Measurements from ENCODE around the gene ENAH.
"Not testable (repeated sequence)": the region's sequence is repeated elsewhere in the genome, so short reads cannot be mapped to it uniquely, and the experiment has no call there.

ENAH gene

GRCh38 chr1:225652729-225653462, at the start of gene ENAH:
TSS of gene ENAH (minus strand) at chr1:225653123. CDS start at chr1:225652690, 433 bp downstream.
- peak; percentile 65 for DNase-seq

- DNase-seq, result no peak
Observed at GRCh38 chr1:225700889-225701465, 48.1 kb upstream of the ENAH start.

GRCh38 chr1:225700164-225700821, 47.4 kb upstream of the ENAH start:
- no peak for DNase-seq

GRCh38 chr1:225699336-225699735, 46.4 kb upstream of the ENAH start:
- no peak for DNase-seq

GRCh38 chr1:225698194-225698593, 45.3 kb upstream of the ENAH start:
- DNase-seq, result not testable (repeated sequence)

- no peak for DNase-seq
Observed at GRCh38 chr1:225697428-225697827, 44.5 kb upstream of the ENAH start.

GRCh38 chr1:225695578-225696337, 42.8 kb upstream of the ENAH start:
- no peak for DNase-seq

GRCh38 chr1:225694151-225694603, 41.3 kb upstream of the ENAH start:
- DNase-seq, result no peak

GRCh38 chr1:225693697-225694096, 40.8 kb upstream of the ENAH start:
- not testable (repeated sequence) for DNase-seq

- no peak for DNase-seq
Observed at GRCh38 chr1:225693085-225693696, 40.3 kb upstream of the ENAH start.

GRCh38 chr1:225692517-225692879, 39.6 kb upstream of the ENAH start:
- no peak for DNase-seq

GRCh38 chr1:225691861-225692516, 39.1 kb upstream of the ENAH start:
- DNase-seq, result no peak

- no peak for DNase-seq
Observed at GRCh38 chr1:225691377-225691776, 38.5 kb upstream of the ENAH start.

GRCh38 chr1:225689882-225690459, 37.0 kb upstream of the ENAH start:
- no peak for DNase-seq

GRCh38 chr1:225688345-225688744, 35.4 kb upstream of the ENAH start:
- no peak for DNase-seq

GRCh38 chr1:225685476-225686176, 32.7 kb upstream of the ENAH start:
- DNase-seq, result no peak

- DNase-seq, result no peak
Observed at GRCh38 chr1:225684741-225685140, 31.8 kb upstream of the ENAH start.

- DNase-seq, result no peak
Observed at GRCh38 chr1:225681231-225681630, 28.3 kb upstream of the ENAH start.

GRCh38 chr1:225678545-225678944, 25.6 kb upstream of the ENAH start:
- DNase-seq, result no peak

GRCh38 chr1:225677350-225678124, 24.6 kb upstream of the ENAH start:
- no peak for DNase-seq
